ENCODE results near the gene DYNLT3.

DYNLT3 gene, protein sequence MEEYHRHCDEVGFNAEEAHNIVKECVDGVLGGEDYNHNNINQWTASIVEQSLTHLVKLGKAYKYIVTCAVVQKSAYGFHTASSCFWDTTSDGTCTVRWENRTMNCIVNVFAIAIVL

DNA sequence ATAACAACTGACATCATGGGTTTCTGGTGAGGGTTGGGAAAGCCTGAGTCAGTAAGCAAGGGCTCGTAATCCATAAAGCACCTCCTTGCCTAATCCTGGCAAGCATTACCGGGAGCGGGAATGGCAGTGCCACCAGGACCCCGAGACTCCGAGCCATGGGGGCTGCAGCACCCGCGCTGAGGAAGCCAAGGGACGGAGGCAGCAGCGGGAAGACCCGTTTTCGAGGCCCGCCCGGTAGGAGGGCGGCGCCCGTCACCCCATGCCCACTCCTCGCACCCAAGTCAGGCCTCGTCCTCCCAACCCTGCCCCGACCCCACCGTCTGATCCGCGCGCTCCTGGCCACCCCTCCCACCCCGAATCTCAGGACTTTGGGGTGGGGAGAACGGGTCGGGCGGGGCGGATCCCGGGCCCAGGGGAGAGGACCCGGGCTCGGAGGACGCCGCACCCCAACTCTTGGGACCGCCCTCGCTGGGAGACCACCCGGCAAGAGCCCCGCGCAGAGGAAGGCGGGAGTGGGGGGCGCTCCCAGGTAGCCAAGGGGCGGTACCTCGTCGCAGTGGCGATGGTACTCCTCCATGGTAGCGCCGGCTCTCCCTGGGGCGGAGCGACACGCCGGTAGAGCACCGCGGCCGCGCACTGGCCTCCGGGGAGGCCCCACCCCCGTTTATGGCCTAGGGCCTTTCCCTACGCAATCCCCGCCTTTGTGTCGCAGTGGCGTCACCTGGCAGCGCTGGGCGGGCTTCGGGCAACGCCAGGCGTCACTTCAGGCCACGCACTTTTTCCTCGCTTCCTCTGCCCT is at the start of gene DYNLT3:
Gene DYNLT3, minus strand, starts transcription at position 638 of the 799 bp plus-strand sequence. Its CDS starts 61 bp downstream, at position 577.
- DNase-seq (ENCODE audit: low spot score), result peak; percentile 75

DNA sequence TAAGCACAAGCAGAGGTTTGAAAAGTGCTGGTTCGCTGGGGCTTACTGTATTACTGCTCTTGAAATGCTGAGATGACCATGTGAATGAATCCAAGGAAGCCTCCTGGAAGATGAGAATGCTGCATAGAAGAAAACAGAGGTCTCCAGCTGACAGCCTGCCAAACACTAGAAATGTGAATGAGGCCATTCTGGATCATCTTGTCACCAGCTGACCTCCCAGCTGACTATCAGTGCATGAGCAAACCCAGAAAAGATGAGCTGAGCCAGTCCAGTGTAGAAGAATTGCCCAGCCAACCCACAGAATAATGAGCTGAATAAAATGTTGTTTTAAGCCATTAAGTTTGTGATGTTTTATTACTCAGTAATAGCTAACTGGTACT is 49.1 kb upstream of the DYNLT3 start:
- no peak for DNase-seq (ENCODE audit: low spot score)

DNA sequence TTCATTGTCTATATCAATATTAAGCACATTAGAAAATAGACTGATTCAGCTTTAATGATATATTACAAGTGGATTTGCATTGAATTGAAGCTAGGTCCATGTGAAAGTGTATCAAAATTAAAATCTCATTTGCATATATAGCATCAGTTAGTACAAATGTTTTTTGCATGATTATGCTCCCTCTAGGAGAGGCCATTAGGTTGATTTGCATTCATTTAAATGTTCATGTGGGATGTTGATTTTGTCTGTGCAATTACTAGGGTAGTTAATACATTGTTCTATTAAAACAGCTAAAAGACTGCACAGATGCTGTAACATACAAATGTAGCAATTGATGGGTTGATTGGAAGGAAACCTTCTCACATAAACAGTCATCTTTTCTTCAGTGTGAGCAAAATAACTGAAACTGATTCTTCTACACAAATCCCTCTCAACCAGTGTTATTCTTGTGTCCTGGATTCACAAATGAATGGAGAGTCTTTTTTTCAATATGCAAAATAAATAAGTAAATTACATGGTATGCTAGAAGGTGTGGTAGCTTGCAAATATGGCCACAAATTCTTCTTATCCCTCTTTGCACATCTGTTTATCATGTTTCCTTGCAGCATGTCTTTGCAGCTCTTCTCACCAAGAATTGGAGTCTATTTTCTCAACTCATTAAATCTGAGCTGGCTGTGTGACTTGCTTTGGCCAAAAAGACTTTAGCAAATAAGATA is 48.6 kb upstream of the DYNLT3 start:
- no peak for DNase-seq (ENCODE audit: low spot score)

DNA sequence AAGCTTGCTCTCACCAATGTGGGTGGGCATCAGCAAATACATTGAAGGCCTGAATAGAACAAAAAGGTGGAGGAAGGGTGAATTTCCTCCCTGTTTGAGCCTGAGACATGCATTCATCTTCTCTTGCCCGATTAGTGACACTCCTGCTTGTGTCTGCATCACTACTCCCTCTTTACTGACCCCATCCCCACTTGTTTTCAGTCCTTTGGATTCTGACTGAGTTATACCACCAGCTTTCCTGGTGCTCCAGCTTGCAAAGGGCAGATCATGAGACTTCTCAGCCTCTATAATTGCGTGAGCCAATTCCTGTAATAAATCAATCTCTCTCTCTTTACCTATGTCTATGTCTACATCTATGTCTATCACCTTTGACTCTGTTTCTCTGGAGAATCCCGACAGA is 47.4 kb upstream of the DYNLT3 start:
- DNase-seq (ENCODE audit: low spot score), result no peak

DNA sequence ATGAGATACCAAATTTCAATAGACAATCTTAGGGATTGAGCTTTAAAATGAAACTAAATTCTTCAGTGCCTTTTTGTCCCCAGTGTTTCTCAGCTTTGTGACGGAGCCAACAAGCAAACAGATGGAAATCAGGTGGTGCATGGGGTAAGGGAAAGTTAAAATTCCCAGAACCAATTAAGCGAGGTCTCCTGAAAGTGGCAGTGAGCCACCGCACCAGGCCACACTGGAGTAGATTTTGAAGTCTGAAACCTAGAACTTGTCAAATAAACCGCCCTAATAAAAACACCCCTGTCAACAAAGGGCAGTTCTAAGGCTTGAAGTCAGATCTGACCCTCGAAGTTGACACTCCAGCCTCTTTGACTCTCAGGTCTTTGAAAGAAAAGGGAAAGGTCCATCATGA is 40.6 kb upstream of the DYNLT3 start:
- no peak for DNase-seq (ENCODE audit: low spot score)

DNA sequence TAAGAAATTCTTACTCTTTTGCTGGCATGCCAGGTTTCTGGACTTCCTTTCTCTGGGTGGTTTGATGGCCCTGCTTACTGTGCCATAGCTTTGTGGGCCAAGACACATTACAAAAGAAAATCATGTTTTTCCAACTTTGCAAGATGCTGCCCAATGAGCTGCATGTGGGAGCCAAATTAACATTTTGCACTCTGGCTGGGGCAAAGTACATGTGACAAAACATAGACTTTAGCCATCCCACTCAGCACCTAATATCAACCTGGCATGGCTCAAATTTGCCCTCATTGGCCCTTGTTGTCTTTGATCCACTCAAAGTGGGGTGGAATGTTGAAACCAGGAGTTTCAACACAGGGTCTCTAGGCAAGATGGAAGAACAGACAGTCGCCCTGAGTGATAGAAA is 40.0 kb upstream of the DYNLT3 start:
- no peak for DNase-seq (ENCODE audit: low spot score)

DNA sequence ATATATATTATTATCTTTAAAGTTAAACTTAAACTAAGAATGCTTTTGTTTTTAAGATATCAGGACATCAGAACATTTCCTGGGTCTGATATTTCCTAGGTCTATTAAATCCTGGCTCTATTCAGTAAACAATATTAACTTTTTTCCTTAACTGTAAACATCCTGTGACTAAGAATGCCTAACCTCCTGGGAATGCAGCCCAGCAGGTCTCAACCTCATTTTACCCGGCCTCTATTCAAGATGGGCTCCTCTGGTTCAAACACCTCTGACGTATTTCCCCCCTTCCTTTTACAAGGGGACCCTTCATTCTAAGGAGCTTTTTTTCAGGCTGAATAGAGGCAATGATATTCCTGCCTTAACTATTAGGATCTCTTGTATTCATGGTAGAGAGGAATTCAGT is 35.8 kb upstream of the DYNLT3 start:
- no peak for DNase-seq (ENCODE audit: low spot score)

DNA sequence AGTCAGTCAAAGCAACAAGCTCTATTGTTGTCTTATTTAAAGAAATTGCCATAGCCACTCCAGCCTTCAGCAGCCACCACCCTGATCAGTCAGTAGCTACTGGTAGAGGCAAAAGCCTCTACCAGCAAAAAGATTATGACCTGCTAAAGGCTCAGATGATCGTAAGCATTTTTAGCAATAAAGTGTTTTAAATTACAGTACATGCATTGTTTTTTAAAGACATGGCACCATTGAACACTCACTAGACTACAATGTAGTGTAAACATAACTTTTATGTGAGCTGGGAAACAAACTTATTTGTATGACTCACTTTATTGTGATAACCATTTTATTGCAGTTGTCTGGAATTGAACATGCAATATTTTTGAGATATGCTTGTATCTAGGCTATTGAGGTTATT is 32.3 kb upstream of the DYNLT3 start:
- no peak for DNase-seq (ENCODE audit: low spot score)

DNA sequence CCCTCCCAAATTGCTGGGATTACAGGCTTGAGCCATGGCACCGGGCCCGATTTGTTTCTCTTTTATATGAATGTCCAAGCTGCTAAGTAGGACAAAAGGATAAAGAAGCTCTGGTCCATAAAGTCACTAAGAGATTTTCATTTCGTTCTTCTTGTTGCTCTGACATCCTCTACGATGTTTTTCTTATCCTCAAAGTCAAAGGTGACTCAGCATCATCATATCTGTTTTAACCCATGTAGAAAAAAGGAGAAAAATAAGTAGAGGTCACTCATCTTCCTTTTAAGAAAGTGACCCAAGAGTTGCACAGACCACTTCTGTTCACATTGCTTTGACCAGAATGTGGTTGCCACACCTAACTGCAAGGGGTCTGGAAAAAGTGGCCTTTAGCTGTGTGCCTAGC is 29.3 kb upstream of the DYNLT3 start:
- DNase-seq (ENCODE audit: low spot score), result no peak

DNA sequence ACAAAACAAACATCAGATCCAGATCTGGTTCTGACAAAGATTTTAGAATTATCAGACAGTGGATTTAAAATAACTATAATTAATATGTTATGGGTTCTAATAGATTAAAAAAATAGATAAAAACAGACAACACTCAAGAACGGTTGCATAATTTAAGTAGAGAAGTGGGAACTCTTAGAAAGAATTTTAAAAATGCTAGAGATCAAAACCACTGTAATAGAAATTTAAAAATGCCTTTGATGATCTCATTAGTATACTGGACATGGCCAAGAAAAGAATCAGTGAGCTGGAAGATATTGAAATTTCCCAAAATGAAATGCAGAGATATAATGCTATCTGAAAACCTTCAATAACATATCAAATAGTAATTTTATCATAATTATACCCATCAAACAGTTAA is 28.3 kb upstream of the DYNLT3 start:
- no peak for DNase-seq (ENCODE audit: low spot score)

DNA sequence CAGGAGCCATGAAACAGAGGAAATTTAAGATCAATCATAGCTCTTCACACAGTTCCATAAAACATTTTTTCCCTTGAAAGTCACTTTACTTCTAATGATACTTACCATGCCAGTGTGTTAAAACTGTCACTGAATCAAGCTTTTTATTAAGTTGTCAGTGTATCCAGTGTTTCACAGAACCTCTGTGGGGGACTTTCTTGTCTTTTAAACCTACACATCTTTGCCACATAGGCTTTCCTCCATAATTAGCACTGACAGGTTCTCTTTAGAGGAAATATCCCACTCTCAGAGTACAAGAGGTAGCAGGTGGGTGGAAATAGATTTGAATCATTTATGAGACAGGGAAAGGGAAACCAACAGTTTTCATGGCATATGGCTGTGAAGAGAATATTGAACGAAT is 25.8 kb upstream of the DYNLT3 start:
- no peak for DNase-seq (ENCODE audit: low spot score)

DNA sequence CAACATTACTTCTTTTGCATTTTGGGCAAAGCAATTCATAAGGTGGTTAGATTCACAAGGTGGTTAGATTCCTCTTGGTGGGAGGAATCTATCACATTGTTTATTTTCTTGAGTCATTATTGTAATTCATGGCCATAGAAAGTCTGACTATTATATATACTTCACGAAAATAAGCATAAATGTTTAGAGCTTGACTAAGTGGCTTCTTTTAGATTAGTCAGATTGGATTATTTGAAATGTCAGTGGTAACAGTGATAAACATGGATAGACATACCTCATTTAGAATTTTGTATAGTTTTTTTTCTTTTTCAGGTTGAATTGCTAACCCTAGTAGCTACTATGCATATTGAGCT is 24.9 kb upstream of the DYNLT3 start:
- no peak for DNase-seq (ENCODE audit: low spot score)

DNA sequence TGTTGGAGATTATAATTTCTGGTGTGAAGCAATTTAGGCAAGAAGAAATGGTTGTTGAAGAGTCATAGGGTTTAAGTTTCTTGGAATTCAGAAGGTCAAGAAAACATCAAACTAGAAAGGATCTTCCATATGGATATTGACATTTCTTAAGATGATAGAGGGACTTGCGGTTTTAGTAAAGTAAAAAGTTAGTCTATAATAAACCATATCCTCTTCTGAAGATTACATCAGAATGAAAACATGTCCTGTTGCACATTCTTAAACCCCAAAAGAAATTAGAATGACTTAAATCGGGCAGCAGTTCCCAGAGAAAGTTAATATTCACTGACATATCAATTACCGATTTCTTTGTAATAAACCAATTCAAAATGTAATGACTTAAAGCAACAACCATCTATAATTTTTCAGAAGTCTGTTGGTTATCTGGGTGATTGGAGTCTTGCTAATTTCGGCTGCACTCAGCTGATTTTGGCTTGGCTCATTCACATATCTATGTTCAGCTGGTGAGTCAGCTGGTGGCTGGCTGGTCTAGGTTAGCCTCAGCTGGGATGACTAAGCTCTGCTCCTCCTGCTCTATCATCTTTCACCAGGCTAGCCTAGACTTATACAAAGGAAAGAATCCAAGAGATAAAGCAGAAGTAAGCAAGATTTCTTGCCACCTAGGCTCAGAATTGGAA is 24.4 kb upstream of the DYNLT3 start:
- DNase-seq (ENCODE audit: low spot score), result no peak

DNA sequence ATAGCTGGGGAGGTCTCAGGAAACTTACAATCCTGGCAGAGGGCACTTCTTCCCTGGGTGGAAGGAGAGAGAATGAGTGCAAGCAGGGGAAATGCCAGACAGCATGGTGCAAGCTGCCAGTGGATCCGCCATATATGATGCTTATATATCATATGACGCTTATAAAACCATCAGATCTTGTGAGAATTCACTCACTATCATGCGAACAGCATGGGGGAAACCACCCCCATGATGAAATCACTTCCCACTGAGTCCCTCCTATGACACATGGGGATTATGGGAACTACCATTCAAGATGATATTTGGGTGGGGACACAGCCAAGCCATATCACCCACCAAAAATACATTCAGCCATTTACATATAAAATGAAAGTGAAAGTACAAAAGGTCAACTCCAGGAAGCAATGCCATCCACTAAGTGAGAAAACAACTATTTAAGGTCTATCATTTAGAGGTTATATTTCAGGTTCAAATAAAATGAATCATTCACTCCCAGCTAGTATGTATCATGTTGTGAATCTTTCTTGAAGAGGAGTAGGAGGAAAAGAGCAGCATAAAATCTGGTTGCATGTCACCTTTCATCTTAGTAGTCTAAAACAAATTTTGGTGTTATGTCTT is 20.3 kb upstream of the DYNLT3 start:
- DNase-seq (ENCODE audit: low spot score), result no peak

DNA sequence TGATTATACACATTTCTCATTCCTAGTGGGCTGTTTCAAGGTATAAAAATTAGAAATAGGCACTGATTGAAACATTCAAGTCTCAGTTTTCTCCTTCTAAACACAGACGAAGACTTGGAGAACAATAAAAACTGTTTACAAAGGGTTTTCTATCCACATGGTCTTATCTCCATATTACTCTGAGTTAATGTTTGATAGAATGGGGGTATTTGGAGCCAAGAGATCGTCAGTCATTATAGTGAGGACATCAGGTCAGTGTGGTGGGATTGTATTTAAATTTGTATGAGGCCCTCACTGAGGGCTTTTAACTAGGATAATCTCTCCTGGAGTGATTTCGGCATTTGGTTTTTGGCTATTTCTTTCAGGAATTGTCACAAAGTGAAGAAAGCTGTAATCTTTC is 16.4 kb upstream of the DYNLT3 start:
- DNase-seq (ENCODE audit: low spot score), result no peak

DNA sequence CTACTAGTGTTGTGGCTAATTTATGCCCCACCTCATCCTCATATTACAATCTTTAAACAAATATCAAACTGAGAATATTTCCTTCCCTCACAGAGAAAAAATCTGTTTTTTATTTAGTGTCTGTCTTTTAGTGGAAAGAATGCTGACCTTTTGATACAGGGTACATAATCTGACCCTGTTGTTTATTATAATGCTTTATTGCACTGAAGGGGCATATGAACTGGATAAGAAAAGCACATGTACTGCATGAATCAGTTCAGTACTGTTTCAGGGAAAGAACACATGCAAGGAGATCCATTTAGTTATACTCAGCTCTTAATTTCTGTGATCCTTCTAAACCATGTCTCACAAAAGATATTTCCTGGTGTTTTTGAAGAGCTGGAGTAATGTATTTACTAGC is 15.5 kb upstream of the DYNLT3 start:
- DNase-seq (ENCODE audit: low spot score), result no peak

DNA sequence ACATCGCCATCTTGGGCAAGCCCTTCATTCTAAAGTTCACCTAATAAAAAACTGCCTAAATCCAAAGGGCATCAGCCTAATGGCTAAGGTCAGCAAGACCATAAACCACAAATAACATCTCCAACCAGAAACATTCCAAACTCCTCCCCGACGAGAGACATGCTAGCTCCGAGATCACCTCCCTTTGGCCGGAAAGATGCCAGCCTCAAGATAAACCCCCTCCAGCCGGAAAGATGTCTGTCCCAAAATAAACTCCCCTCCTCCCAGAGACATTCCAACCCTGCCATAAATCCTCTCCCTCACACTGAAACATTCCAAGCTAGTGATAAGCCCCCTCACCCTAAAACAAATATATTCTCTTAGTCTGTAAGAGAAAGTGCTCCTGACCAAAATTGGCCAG is 13.3 kb upstream of the DYNLT3 start:
- DNase-seq (ENCODE audit: low spot score), result no peak

DNA sequence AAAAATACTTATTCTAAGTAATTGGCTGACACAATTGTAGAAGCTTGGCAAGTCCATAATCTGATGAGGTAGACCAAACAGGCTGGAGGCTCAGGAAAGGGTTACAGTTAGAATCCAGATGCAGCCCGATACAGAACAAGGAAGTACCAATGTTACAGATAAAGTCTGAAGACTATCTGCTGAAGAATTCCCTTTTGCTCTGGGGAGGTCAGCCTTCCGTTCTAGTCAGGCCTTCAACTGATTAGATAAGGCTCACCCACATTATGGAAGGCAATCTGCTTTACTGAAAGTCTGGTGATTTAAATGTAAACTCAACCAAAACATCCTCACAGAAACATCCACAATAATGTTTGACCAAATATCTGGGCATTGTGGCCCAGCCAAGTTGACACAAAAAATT is 7.4 kb upstream of the DYNLT3 start:
- DNase-seq (ENCODE audit: low spot score), result no peak

DNA sequence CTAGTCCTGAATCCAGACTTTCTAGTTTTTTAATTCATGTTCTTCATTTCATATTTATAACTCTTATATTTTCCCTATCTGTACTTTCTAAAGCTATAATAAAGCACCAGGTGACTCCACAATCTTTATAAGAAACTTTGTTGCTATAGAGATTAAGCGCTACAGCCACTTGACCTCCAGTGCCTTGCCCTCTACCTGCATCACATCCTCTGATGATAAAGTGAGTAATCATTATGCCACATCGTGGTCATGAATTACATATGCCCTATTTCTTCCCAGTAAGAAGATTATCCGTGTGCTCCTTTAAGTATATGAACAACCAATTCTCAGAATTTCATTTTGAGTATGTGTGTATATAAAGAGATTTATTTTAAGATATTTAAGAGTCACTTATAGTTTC is 6.8 kb upstream of the DYNLT3 start:
- DNase-seq (ENCODE audit: low spot score), result no peak

DNA sequence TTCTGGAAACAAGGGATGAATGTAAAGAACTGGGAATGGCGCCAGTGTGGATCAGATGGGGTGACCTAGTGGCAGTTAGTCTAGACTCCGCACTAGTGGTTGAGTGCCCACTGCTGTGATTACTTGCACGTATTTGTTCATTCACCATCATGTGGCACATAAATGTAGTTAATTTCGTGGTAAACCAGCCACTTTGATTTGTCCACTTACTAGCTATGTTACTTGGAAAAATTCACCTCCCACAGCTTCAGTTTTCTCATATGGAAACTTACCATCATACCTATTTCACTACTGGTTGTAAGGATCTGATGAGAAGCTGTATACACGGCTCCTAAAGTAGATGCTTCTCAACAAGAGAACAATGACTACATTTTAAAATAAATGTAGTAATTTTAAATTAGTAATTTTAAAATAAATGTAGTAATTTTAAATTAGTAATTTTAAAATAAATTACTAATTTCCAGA is 394 bp upstream of the DYNLT3 start:
- no peak for DNase-seq (ENCODE audit: low spot score)

DNA sequence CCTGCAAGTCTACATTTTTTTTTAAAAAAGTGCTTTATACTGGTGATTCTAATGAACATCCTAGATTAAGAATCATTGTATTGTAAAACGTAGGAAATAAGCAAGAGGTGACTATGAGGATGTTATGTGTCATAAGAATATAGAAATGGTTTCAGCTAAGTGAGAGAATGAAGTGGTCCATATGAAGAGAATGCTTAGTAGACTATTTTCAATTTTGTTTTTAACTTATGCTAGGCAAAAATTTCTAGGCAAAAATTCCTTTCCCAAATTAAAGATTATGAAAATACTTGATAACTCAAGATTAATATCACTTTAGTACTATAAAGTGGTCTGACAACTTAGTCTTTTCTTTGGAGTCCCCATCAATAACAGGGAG is 825 bp downstream of the DYNLT3 start:
- DNase-seq (ENCODE audit: low spot score), result no peak

DNA sequence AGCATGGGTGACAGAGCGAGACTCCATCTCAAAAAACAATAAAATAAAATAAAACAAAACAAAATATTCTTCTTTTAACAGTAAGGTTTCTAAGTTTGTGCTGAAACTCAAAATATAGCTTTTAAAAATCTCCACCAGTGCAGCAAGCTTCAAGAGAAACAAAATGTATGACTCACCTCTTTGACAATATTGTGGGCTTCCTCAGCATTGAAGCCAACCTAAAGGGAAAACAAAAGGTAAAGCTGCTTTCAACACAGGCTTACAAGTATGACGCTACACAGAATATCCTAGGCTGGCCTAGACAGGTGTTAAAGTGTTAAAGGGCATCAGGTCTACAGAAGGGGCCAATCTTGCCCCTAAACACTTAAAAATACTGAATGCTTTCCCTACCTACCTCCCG is 1.2 kb downstream of the DYNLT3 start:
- DNase-seq (ENCODE audit: low spot score), result peak; percentile 45

DNA sequence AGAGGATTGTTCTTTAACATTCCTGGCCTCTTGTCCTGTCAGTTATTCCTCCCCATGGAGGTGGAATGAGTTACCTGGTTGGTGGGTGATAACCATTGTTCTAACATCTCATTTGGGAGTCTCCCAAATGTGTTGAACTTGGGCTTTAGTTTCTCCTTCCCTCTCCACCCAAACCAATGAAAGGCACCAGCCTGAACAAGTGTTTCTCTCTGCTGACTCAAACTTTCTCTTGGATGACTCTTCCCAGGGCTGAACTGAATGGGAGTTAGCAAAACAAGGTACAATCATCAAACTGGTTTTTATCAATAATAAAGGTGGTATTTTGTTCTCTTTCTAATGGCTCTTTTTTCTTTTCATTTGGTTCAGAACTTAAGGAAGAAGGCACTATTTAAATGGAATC is 2.7 kb downstream of the DYNLT3 start:
- no peak for DNase-seq (ENCODE audit: low spot score)
